Tibial nerve (tissue), 3 donors: ENCODE measurements around the gene TRAPPC3L.

ENCODE experiments used
- POLR2A ChIP-seq, 2 donors: fragments of 450-650 bp; IDR thresholded peaks; one replicate each; pipeline ENCODE4 v1.6.1; 2017; ENCODE audit warnings: antibody characterized with exemption in 2 of 2, mild to moderate bottlenecking in 2 of 2, moderate library complexity in 2 of 2
- TF ChIP-seq, protein P1 (sequence below), 5 experiments: fragments of 200-600 bp in 3 of 5; fragments of 450-650 bp in 2 of 5; sonication (generic) in 3 of 5; IDR thresholded peaks; one replicate each; pipeline ENCODE4 v1.5.1; 2016 to 2019; ENCODE audit warnings: antibody characterized with exemption in 5 of 5, mild to moderate bottlenecking in 3 of 5, moderate library complexity in 2 of 5

GRCh38 chr6:116485559-116486184, 59.8 kb downstream of the TRAPPC3L start:
- TF ChIP-seq, protein P1, sequence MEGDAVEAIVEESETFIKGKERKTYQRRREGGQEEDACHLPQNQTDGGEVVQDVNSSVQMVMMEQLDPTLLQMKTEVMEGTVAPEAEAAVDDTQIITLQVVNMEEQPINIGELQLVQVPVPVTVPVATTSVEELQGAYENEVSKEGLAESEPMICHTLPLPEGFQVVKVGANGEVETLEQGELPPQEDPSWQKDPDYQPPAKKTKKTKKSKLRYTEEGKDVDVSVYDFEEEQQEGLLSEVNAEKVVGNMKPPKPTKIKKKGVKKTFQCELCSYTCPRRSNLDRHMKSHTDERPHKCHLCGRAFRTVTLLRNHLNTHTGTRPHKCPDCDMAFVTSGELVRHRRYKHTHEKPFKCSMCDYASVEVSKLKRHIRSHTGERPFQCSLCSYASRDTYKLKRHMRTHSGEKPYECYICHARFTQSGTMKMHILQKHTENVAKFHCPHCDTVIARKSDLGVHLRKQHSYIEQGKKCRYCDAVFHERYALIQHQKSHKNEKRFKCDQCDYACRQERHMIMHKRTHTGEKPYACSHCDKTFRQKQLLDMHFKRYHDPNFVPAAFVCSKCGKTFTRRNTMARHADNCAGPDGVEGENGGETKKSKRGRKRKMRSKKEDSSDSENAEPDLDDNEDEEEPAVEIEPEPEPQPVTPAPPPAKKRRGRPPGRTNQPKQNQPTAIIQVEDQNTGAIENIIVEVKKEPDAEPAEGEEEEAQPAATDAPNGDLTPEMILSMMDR (IDR thresholded peaks at IDR 0.05), result no peak
- no peak for TF ChIP-seq POLR2A (IDR thresholded peaks at IDR 0.05)
